ENCODE data around the gene SLC25A39. TPM values are rescaled to one million over a fixed set of nuclear protein-coding genes. Genes with fewer than 3 reads are reported as not detected.
"Not testable (repeated sequence)": the region's sequence is repeated elsewhere in the genome, so short reads cannot be mapped to it uniquely, and the experiment has no call there.

The SLC25A39 gene
- total and polyA plus RNA-seq, 2 of the 4 experiments (the other 2 are of a cell fraction): 49.1 to 99.7 TPM

- no peak overlapping the region for H3K27ac ChIP-seq (ENCODE audit: insufficient read depth, low read length)
- dilution Hi-C loops (cut with HindIII; ENCODE audit: low sequenced_read_pairs, unreplicated experiment) (no loop called here), intact Hi-C loops (cut with micrococcal nuclease) (loop anchor here (5.0 kb wide), 1 partner anchor 146 kb away; no protein-coding TSS in a partner anchor), in situ Hi-C loops (cut with MboI; ENCODE audit: low sequenced_read_pairs) (no loop called here)
- CTCF ChIA-PET: no interaction called here
- H3K9ac ChIP-seq (ENCODE audit: low read depth, low read length): no peak overlapping the region
- peaks cover 5 to 31% of the 10 kb centered on the region in 2 experiments for H3K79me1 ChIP-seq (ENCODE audit: low read depth in 1 of 2, low read length in 2 of 2)
- no peak overlapping the region for H2BK120ac ChIP-seq (ENCODE audit: low read depth, low read length)
- DNase-seq (peak; percentile 57), ATAC-seq (ENCODE audit: low read depth) (no peak)
- TF ChIP-seq MXI1 (IDR thresholded peaks at IDR 0.05; ENCODE audit: borderline replicate concordance, low read depth, low read length): peak; percentile 95
- TF ChIP-seq USF2 (IDR thresholded peaks at IDR 0.05; ENCODE audit: low read depth, low read length): peak; percentile 88
- TF ChIP-seq RFX5 (IDR thresholded peaks at IDR 0.05; ENCODE audit: low read depth, low read length): no peak
- H3K4me3 ChIP-seq (ENCODE audit: insufficient read depth, low read depth, low read length): no peak overlapping the region
- H2AK5ac ChIP-seq (ENCODE audit: low read depth, low read length): no peak overlapping the region
- 100% methylated on average over 2 of the region's 9 CpGs; no CpG with 5 or more reads in 1 of the 2 experiments for WGBS, 2 experiments (ENCODE audit: extremely low coverage in 2 of 2, insufficient read length in 1 of 2)
- peaks cover 10% of the 10 kb centered on the region; the same call in 1 of the 2 replicates for H3K9me1 ChIP-seq (ENCODE audit: insufficient read depth, low read length)
- no peak overlapping the region for H4K5ac ChIP-seq (ENCODE audit: low read depth, low read length)
- H2BK5ac ChIP-seq (ENCODE audit: low read depth, low read length, poor library complexity, severe bottlenecking): no peak overlapping the region
- H3K36me3 ChIP-seq (ENCODE audit: control insufficient read depth, insufficient read depth, low read length): peaks cover 32% of the 10 kb centered on the region
- H3K14ac ChIP-seq (replicated peaks; ENCODE audit: low read depth, low read length): no peak overlapping the region
- H4K91ac ChIP-seq (ENCODE audit: insufficient read depth, low read depth, low read length): no peak overlapping the region
- H3K9me3 ChIP-seq (ENCODE audit: control insufficient read depth, insufficient read depth, low read length): no peaks in the 10 kb centered on the region
- peak overlapping the region; percentile 60 for H2AK9ac ChIP-seq (replicated peaks; ENCODE audit: low read depth, low read length, poor library complexity)
- no peak overlapping the region for H3K4ac ChIP-seq (ENCODE audit: low read depth, low read length)
- no peaks in the 10 kb centered on the region for H3K27me3 ChIP-seq (ENCODE audit: control insufficient read depth, insufficient read depth, low read length)
- H2BK15ac ChIP-seq (ENCODE audit: low read depth, low read length): no peak overlapping the region
- H4K20me1 ChIP-seq (ENCODE audit: insufficient read depth, low read length): peaks cover 16% of the 10 kb centered on the region; the same call in 1 of the 2 replicates
- H3K18ac ChIP-seq (ENCODE audit: low read depth, low read length): no peak overlapping the region
- POLR2A ChIA-PET (ENCODE audit: unreplicated experiment): no interaction called here
- no peak overlapping the region for H3K56ac ChIP-seq (ENCODE audit: extremely low read depth, insufficient read depth, low read length)
- H2AFZ ChIP-seq (replicated peaks; ENCODE audit: low read length, poor library complexity): no peak overlapping the region
- BruUV-seq (replicated peaks): no TSS peak
- no peak overlapping the region for H4K8ac ChIP-seq (ENCODE audit: low read depth in 2 of 2, low read length in 2 of 2)
- H3K4me1 ChIP-seq (ENCODE audit: control insufficient read depth, insufficient read depth, low read length): peaks cover 4% of the 10 kb centered on the region; the same call in 1 of the 2 replicates
- H2BK20ac ChIP-seq (ENCODE audit: low read depth, low read length): no peak overlapping the region
- H3K4me2 ChIP-seq (ENCODE audit: low read depth, low read length): no peak overlapping the region
- H3K23ac ChIP-seq (ENCODE audit: low read depth, low read length): no peak overlapping the region
Measured at GRCh38 chr17:44348234-44348987, 23.8 kb upstream of the SLC25A39 start.

DNA sequence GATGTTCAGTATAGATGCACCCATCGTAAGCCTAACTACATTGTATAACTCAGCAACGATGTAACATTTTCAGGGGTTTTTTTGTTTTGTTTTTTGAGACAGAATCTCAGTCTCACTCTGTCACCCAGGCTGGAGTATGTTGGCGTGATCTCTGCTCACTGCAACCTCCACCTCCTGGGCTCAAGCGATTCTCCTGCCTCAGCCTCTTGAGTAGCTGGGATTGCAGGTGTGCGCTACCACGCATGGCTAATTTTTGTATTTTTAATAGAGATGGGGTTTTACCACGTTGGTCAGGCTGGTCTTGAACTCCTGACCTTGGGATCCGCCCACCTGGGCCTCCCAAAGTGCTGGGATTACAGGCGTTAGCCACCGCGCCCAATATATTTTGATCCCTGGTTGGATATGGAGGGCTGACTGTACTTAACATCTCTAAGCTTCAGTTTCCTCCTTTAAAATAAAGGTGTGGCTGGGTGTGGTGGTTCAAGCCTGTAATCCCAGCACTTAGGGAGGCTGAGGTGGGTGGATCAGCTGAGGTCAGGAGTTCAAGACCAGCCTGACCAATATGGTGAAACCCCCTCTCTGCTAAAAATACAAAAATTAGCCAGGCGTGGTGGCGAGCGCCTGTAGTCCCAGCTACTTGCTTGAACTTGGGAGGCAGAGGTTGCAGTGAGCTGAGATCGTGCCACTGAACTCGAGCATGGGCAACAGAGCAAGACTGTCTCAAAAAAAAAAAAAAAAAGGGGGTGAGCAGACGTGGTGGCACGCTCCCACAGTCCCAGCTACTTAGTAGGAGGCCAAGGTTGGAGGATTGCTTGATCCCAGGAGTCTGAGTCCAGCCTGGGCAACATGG is 22.8 kb upstream of the SLC25A39 start:
- BruUV-seq (replicated peaks); POLR2A ChIA-PET (ENCODE audit: unreplicated experiment); H3K9me3 ChIP-seq (ENCODE audit: control insufficient read depth, insufficient read depth, low read length); DNase-seq; H2BK5ac ChIP-seq (ENCODE audit: low read depth, low read length, poor library complexity, severe bottlenecking); H2BK20ac ChIP-seq (ENCODE audit: low read depth, low read length); H3K56ac ChIP-seq (ENCODE audit: extremely low read depth, insufficient read depth, low read length); H3K23ac ChIP-seq (ENCODE audit: low read depth, low read length); H3K18ac ChIP-seq (ENCODE audit: low read depth, low read length); dilution Hi-C loops (cut with HindIII; ENCODE audit: low sequenced_read_pairs, unreplicated experiment); H2AFZ ChIP-seq (replicated peaks; ENCODE audit: low read length, poor library complexity); H3K4me1 ChIP-seq (ENCODE audit: control insufficient read depth, insufficient read depth, low read length); H3K9me1 ChIP-seq (ENCODE audit: insufficient read depth, low read length); H4K8ac ChIP-seq (ENCODE audit: low read depth in 2 of 2, low read length in 2 of 2); H2BK120ac ChIP-seq (ENCODE audit: low read depth, low read length); H3K27me3 ChIP-seq (ENCODE audit: control insufficient read depth, insufficient read depth, low read length); H2BK15ac ChIP-seq (ENCODE audit: low read depth, low read length); CTCF ChIA-PET; H4K91ac ChIP-seq (ENCODE audit: insufficient read depth, low read depth, low read length); H3K4me3 ChIP-seq (ENCODE audit: insufficient read depth, low read depth, low read length); ATAC-seq (ENCODE audit: low read depth); H3K14ac ChIP-seq (replicated peaks; ENCODE audit: low read depth, low read length); H3K27ac ChIP-seq (ENCODE audit: insufficient read depth, low read length); H3K4ac ChIP-seq (ENCODE audit: low read depth, low read length); H2AK9ac ChIP-seq (replicated peaks; ENCODE audit: low read depth, low read length, poor library complexity); H3K4me2 ChIP-seq (ENCODE audit: low read depth, low read length); H3K9ac ChIP-seq (ENCODE audit: low read depth, low read length); H4K5ac ChIP-seq (ENCODE audit: low read depth, low read length); in situ Hi-C loops (cut with MboI; ENCODE audit: low sequenced_read_pairs); H2AK5ac ChIP-seq (ENCODE audit: low read depth, low read length): not testable (repeated sequence)
- Histone ChIP-seq H4K20me1 (ENCODE audit: insufficient read depth, low read length) (peaks cover 16% of the 10 kb centered on the region; the same call in 1 of the 2 replicates), H3K79me1 (ENCODE audit: low read depth in 1 of 2, low read length in 2 of 2) (peaks cover 5 to 31% of the 10 kb centered on the region in 2 experiments), H3K36me3 (ENCODE audit: control insufficient read depth, insufficient read depth, low read length) (peaks cover 22% of the 10 kb centered on the region)
- 72% methylated on average over 3 of the region's 18 CpGs; no CpG with 5 or more reads in 1 of the 2 experiments for WGBS, 2 experiments (ENCODE audit: extremely low coverage in 2 of 2, insufficient read length in 1 of 2)
- intact Hi-C loops (cut with micrococcal nuclease): loop anchor here (5.0 kb wide), 1 partner anchor 145 kb away; no protein-coding TSS in a partner anchor

All from IMR-90 (cell line).